ENCODE measurements around the gene EFNA5.
A peak's percentile ranks its signal among the peaks of the same experiment; 100 is the strongest.

The EFNA5 gene

GRCh38 chr5:107603349-107603748 lies 67.4 kb downstream of the EFNA5 start:
- DNase-seq (ENCODE audit: low spot score), result no peak

- peak; percentile 31 for DNase-seq (ENCODE audit: low spot score)
Observed at GRCh38 chr5:107602896-107603295, 67.8 kb downstream of the EFNA5 start.

GRCh38 chr5:107601076-107601475 lies 69.7 kb downstream of the EFNA5 start:
- no peak for DNase-seq (ENCODE audit: low spot score)

GRCh38 chr5:107598958-107599357 lies 71.8 kb downstream of the EFNA5 start:
- DNase-seq (ENCODE audit: low spot score), result no peak

GRCh38 chr5:107597803-107598202 lies 72.9 kb downstream of the EFNA5 start:
- DNase-seq (ENCODE audit: low spot score), result no peak

GRCh38 chr5:107597247-107597646 lies 73.5 kb downstream of the EFNA5 start:
- no peak for DNase-seq (ENCODE audit: low spot score)

- no peak for DNase-seq (ENCODE audit: low spot score)
Observed at GRCh38 chr5:107594253-107595045, 76.3 kb downstream of the EFNA5 start.

- DNase-seq (ENCODE audit: low spot score), result no peak
Observed at GRCh38 chr5:107593009-107593408, 77.7 kb downstream of the EFNA5 start.

GRCh38 chr5:107592515-107592914 lies 78.2 kb downstream of the EFNA5 start:
- DNase-seq (ENCODE audit: low spot score), result no peak

- DNase-seq (ENCODE audit: low spot score), result no peak
Observed at GRCh38 chr5:107590686-107591085, 80.1 kb downstream of the EFNA5 start.

- no peak for DNase-seq (ENCODE audit: low spot score)
Observed at GRCh38 chr5:107589520-107590193, 81.1 kb downstream of the EFNA5 start.

GRCh38 chr5:107582625-107583024 lies 88.1 kb downstream of the EFNA5 start:
- DNase-seq (ENCODE audit: low spot score), result no peak

- no peak for DNase-seq (ENCODE audit: low spot score)
Observed at GRCh38 chr5:107580889-107581820, 89.6 kb downstream of the EFNA5 start.

GRCh38 chr5:107578051-107578635 lies 92.6 kb downstream of the EFNA5 start:
- DNase-seq (ENCODE audit: low spot score), result no peak

- DNase-seq (ENCODE audit: low spot score), result no peak
Observed at GRCh38 chr5:107577394-107577950, 93.3 kb downstream of the EFNA5 start.

GRCh38 chr5:107576736-107577393 lies 93.9 kb downstream of the EFNA5 start:
- DNase-seq (ENCODE audit: low spot score), result no peak

GRCh38 chr5:107576155-107576554 lies 94.6 kb downstream of the EFNA5 start:
- no peak for DNase-seq (ENCODE audit: low spot score)

- no peak for DNase-seq (ENCODE audit: low spot score)
Observed at GRCh38 chr5:107574287-107574686, 96.5 kb downstream of the EFNA5 start.

- DNase-seq (ENCODE audit: low spot score), result no peak
Observed at GRCh38 chr5:107572715-107573368, 97.9 kb downstream of the EFNA5 start.

GRCh38 chr5:107571621-107572536 lies 98.9 kb downstream of the EFNA5 start:
- peak; percentile 62 for DNase-seq (ENCODE audit: low spot score)

Measured in COLO829 (cell line).